C4-2B (cell line): Measurements from ENCODE around the gene AIFM3.

Experiments
- ZFX ChIP-seq: fragments of 450-650 bp; IDR thresholded peaks from 2 replicates; pipeline ENCODE4 v1.6.1; 2017
- TF ChIP-seq, protein P1 (sequence below): fragments of 450-650 bp; conservative IDR thresholded peaks from 2 replicates; pipeline ENCODE4 v1.5.1; 2017; ENCODE audit warnings: mild to moderate bottlenecking

DNA sequence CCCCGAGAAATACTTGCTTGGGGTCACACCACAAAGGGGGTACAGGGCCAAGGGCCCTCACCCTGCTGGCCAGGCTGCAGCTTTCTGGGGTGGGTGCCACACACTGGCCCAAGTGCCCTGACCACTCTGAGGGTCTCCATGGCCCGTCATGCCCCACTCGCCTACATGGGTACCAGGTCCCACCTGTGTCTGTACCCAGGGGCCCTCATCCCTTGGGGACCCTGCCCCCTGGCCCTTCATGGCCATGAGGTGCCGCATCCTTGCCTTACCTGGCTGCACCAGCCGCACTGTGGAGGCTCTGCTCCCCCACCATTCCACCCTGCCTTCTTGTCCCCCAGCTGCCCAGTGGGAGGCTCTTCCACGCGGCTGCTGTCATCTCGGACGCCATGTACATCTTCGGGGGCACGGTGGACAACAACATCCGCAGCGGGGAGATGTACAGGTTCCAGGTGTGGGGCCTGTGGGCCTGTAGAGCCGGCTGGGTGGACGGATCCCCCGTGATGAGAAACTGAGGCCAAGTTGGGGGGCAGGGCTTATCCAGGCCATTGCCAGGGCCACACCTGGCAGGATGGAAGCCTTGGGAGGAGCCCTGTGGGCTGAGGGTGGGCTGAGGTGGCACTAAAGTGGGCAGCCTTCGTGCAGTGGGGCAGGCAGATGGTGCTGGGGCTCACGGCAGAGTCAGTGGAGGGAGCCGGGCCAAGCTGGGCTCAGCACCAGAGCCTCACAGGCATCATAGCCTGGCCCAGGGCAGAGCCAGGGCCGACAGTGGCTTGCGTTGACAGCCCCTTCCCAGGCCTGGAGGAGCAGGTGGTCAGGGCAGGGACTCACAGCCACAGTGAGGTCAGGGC is 25.6 kb downstream of the AIFM3 start:
- TF ChIP-seq, protein P1, sequence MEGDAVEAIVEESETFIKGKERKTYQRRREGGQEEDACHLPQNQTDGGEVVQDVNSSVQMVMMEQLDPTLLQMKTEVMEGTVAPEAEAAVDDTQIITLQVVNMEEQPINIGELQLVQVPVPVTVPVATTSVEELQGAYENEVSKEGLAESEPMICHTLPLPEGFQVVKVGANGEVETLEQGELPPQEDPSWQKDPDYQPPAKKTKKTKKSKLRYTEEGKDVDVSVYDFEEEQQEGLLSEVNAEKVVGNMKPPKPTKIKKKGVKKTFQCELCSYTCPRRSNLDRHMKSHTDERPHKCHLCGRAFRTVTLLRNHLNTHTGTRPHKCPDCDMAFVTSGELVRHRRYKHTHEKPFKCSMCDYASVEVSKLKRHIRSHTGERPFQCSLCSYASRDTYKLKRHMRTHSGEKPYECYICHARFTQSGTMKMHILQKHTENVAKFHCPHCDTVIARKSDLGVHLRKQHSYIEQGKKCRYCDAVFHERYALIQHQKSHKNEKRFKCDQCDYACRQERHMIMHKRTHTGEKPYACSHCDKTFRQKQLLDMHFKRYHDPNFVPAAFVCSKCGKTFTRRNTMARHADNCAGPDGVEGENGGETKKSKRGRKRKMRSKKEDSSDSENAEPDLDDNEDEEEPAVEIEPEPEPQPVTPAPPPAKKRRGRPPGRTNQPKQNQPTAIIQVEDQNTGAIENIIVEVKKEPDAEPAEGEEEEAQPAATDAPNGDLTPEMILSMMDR = no peak
- no peak for TF ChIP-seq ZFX
